HepG2 (cell line): ENCODE measurements around the gene ADGRD1. TPM values are rescaled to one million over a fixed set of nuclear protein-coding genes. Genes with fewer than 3 reads are reported as not detected.

Source experiments
- CBX5 ChIP-seq: sonication (generic); formaldehyde crosslinking; IDR thresholded peaks from 2 replicates; pipeline ENCODE4 v1.4.0; 2020; ENCODE audit warnings: missing genetic modification reagents, borderline replicate concordance
- ETV5 ChIP-seq: IDR thresholded peaks from 2 replicates; pipeline ENCODE4 v1.6.1; 2018; ENCODE audit warnings: missing biosample characterization, missing genetic modification reagents, inconsistent platforms, borderline replicate concordance
- KDM3A ChIP-seq: IDR thresholded peaks from 2 replicates; pipeline ENCODE4 v1.6.1; 2018; ENCODE audit warnings: low read depth, missing compliant biosample characterization
- LCORL ChIP-seq, 2 experiments: fragments of 450-650 bp in 1 of 2; sonication (generic) in 1 of 2; formaldehyde crosslinking in 1 of 2; IDR thresholded peaks; 2 replicates each; pipeline versions ENCODE4 v1.5.0 to v1.6.1; 2017 to 2020; ENCODE audit warnings: antibody characterized with exemption in 1 of 2, missing genetic modification reagents in 1 of 2
- MBNL3 ChIP-seq: fragments of 250-450 bp; sonication (Bioruptor Pico); conservative IDR thresholded peaks from 2 replicates; pipeline ENCODE4 v1.8.0; 2022; ENCODE audit warnings: mild to moderate bottlenecking, inconsistent platforms
- MIER2 ChIP-seq: IDR thresholded peaks from 2 replicates; pipeline ENCODE4 v1.6.1; 2016; ENCODE audit warnings: missing biosample characterization, missing genetic modification reagents
- RAD21 ChIP-seq: fragments of 450-650 bp; formaldehyde crosslinking; IDR thresholded peaks from 2 replicates; pipeline ENCODE4 v1.5.0; 2020; ENCODE audit warnings: mild to moderate bottlenecking
- SOX5 ChIP-seq: IDR thresholded peaks from 2 replicates; pipeline ENCODE4 v1.6.1; 2016; ENCODE audit warnings: borderline replicate concordance
- ZNF530 ChIP-seq: sonication (generic); formaldehyde crosslinking; IDR thresholded peaks from 2 replicates; pipeline ENCODE4 v1.5.0; 2020; ENCODE audit warnings: low read depth, mild to moderate bottlenecking, missing genetic modification reagents
- ZNF563 ChIP-seq: sonication (generic); formaldehyde crosslinking; IDR thresholded peaks from 2 replicates; pipeline ENCODE4 v1.8.0; 2022; ENCODE audit warnings: mild to moderate bottlenecking, moderate library complexity, missing genetic modification reagents
- polyA plus RNA-seq, 8 experiments: library from polyadenylated mRNA; depleted of rRNA in 3 of 8; stranded (reverse) in 7 of 8; unstranded in 1 of 8; fragments of >200 nt; fragmentation: Illumina TruSeq in 4 of 8; extraction: Trizol in 4 of 8; gene quantifications; 2 replicates each; pipeline versions ENCODE4 v1.2.1 to v1.2.3, GENCODE V29; 2011 to 2016; ENCODE audit warnings: low read depth in 4 of 8, missing spikeins in 1 of 8, mixed read lengths in 1 of 8; ENCODE audit not compliant: insufficient read depth in 1 of 8
- total RNA-seq, 5 experiments: library from RNA; depleted of rRNA; stranded (reverse); fragments of >200 nt; fragmentation: Illumina TruSeq; extraction: Trizol; gene quantifications; 2 replicates each; pipeline ENCODE4 v1.2.3, GENCODE V29; 2016; ENCODE audit warnings: low read depth in 1 of 5
- TF ChIP-seq, protein P1 (sequence below): sonication (generic); formaldehyde crosslinking; IDR thresholded peaks from 2 replicates; pipeline ENCODE4 v1.4.0; 2020; ENCODE audit warnings: missing genetic modification reagents, borderline replicate concordance
- TF ChIP-seq, protein P2 (sequence below): sonication (generic); formaldehyde crosslinking; IDR thresholded peaks from 2 replicates; pipeline ENCODE4; 2020; ENCODE audit warnings: missing genetic modification reagents, mild to moderate bottlenecking, borderline replicate concordance
- TF ChIP-seq, protein P3 (sequence below): fragments of 450-650 bp; IDR thresholded peaks from 2 replicates; pipeline ENCODE4 v1.6.1; 2017
- TF ChIP-seq, protein P4 (sequence below): sonication (generic); formaldehyde crosslinking; IDR thresholded peaks from 2 replicates; pipeline ENCODE4 v1.8.1; 2022; ENCODE audit warnings: low read depth, mild to moderate bottlenecking, missing genetic modification reagents
- TF ChIP-seq, protein P5 (sequence below): sonication (generic); formaldehyde crosslinking; IDR thresholded peaks from 2 replicates; pipeline ENCODE4 v1.4.0; 2020; ENCODE audit warnings: mild to moderate bottlenecking, missing genetic modification reagents, borderline replicate concordance

The ADGRD1 gene
- total and polyA plus RNA-seq, 2 of the 13 experiments (the other 11 are each of a cell fraction or from before 2014, with no cell fraction given): 0.46 to 12.4 TPM

DNA sequence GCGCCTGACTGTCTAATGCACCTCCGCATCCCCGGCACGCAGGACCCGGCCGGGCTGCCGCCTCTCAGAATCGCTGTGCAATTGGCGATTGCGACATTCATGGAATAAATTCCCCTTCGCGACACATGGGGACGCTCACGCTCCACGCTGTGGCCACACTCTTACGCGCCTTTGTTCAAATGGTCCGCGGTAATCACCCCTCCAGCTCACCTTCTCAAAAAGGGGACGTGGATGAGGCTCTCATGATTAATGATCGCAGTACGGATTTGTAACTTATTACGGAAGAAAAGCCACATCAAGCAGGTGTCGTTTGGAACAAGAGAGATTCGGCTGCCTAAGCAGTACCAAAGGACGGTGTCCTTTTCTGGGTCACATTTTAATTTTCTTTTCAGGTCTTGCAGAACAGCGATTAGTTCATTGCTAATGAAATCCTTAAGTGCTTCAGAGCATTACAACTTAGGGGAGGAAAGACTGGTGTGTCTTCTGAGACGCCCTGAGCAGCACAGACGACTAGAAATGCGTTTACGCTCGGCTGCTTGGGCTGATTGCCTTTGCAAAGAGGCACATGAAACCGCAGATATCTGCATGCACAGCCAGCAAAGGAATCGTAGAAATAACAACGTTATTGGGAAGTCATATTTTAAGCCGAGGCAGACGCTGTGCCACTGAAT lies 37.3 kb upstream of the ADGRD1 start (continued):
- TF ChIP-seq SOX5 (CRISPR knock-in tag): 0 out of 2 replicates have a peak, but pooled peaks have one; percentile 26
- TF ChIP-seq, protein P1, sequence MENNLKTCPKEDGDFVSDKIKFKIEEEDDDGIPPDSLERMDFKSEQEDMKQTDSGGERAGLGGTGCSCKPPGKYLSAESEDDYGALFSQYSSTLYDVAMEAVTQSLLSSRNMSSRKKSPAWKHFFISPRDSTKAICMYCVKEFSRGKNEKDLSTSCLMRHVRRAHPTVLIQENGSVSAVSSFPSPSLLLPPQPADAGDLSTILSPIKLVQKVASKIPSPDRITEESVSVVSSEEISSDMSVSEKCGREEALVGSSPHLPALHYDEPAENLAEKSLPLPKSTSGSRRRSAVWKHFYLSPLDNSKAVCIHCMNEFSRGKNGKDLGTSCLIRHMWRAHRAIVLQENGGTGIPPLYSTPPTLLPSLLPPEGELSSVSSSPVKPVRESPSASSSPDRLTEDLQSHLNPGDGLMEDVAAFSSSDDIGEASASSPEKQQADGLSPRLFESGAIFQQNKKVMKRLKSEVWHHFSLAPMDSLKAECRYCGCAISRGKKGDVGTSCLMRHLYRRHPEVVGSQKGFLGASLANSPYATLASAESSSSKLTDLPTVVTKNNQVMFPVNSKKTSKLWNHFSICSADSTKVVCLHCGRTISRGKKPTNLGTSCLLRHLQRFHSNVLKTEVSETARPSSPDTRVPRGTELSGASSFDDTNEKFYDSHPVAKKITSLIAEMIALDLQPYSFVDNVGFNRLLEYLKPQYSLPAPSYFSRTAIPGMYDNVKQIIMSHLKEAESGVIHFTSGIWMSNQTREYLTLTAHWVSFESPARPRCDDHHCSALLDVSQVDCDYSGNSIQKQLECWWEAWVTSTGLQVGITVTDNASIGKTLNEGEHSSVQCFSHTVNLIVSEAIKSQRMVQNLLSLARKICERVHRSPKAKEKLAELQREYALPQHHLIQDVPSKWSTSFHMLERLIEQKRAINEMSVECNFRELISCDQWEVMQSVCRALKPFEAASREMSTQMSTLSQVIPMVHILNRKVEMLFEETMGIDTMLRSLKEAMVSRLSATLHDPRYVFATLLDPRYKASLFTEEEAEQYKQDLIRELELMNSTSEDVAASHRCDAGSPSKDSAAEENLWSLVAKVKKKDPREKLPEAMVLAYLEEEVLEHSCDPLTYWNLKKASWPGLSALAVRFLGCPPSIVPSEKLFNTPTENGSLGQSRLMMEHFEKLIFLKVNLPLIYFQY (CRISPR knock-in tag): no peak
- TF ChIP-seq KDM3A (CRISPR knock-in tag): peak; percentile 68; the same call in 1 of the 2 replicates
- TF ChIP-seq CBX5 (CRISPR knock-in tag): peak; percentile 48; the same call in 1 of the 2 replicates
- TF ChIP-seq, protein P2, sequence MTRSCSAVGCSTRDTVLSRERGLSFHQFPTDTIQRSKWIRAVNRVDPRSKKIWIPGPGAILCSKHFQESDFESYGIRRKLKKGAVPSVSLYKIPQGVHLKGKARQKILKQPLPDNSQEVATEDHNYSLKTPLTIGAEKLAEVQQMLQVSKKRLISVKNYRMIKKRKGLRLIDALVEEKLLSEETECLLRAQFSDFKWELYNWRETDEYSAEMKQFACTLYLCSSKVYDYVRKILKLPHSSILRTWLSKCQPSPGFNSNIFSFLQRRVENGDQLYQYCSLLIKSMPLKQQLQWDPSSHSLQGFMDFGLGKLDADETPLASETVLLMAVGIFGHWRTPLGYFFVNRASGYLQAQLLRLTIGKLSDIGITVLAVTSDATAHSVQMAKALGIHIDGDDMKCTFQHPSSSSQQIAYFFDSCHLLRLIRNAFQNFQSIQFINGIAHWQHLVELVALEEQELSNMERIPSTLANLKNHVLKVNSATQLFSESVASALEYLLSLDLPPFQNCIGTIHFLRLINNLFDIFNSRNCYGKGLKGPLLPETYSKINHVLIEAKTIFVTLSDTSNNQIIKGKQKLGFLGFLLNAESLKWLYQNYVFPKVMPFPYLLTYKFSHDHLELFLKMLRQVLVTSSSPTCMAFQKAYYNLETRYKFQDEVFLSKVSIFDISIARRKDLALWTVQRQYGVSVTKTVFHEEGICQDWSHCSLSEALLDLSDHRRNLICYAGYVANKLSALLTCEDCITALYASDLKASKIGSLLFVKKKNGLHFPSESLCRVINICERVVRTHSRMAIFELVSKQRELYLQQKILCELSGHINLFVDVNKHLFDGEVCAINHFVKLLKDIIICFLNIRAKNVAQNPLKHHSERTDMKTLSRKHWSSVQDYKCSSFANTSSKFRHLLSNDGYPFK (CRISPR knock-in tag): peak; percentile 54; the same call in 1 of the 2 replicates
- no peak for TF ChIP-seq ZNF563 (CRISPR knock-in tag)
- 0 out of 2 replicates have a peak, but pooled peaks have one; percentile 11 for TF ChIP-seq ETV5
- TF ChIP-seq MBNL3: no peak
- TF ChIP-seq, protein P3, sequence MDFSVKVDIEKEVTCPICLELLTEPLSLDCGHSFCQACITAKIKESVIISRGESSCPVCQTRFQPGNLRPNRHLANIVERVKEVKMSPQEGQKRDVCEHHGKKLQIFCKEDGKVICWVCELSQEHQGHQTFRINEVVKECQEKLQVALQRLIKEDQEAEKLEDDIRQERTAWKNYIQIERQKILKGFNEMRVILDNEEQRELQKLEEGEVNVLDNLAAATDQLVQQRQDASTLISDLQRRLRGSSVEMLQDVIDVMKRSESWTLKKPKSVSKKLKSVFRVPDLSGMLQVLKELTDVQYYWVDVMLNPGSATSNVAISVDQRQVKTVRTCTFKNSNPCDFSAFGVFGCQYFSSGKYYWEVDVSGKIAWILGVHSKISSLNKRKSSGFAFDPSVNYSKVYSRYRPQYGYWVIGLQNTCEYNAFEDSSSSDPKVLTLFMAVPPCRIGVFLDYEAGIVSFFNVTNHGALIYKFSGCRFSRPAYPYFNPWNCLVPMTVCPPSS: no peak
- TF ChIP-seq, protein P4, sequence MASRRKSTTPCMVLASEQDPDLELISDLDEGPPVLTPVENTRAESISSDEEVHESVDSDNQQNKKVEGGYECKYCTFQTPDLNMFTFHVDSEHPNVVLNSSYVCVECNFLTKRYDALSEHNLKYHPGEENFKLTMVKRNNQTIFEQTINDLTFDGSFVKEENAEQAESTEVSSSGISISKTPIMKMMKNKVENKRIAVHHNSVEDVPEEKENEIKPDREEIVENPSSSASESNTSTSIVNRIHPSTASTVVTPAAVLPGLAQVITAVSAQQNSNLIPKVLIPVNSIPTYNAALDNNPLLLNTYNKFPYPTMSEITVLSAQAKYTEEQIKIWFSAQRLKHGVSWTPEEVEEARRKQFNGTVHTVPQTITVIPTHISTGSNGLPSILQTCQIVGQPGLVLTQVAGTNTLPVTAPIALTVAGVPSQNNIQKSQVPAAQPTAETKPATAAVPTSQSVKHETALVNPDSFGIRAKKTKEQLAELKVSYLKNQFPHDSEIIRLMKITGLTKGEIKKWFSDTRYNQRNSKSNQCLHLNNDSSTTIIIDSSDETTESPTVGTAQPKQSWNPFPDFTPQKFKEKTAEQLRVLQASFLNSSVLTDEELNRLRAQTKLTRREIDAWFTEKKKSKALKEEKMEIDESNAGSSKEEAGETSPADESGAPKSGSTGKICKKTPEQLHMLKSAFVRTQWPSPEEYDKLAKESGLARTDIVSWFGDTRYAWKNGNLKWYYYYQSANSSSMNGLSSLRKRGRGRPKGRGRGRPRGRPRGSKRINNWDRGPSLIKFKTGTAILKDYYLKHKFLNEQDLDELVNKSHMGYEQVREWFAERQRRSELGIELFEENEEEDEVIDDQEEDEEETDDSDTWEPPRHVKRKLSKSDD: no peak
- no peak for TF ChIP-seq LCORL (IDR thresholded peaks at IDR 0.05)
- 0 out of 2 replicates have a peak, but pooled peaks have one; percentile 44 for TF ChIP-seq LCORL (CRISPR knock-in tag; IDR thresholded peaks at IDR 0.05)
- TF ChIP-seq MIER2 (CRISPR knock-in tag): 0 out of 2 replicates have a peak, but pooled peaks have one; percentile 16
- TF ChIP-seq, protein P5, sequence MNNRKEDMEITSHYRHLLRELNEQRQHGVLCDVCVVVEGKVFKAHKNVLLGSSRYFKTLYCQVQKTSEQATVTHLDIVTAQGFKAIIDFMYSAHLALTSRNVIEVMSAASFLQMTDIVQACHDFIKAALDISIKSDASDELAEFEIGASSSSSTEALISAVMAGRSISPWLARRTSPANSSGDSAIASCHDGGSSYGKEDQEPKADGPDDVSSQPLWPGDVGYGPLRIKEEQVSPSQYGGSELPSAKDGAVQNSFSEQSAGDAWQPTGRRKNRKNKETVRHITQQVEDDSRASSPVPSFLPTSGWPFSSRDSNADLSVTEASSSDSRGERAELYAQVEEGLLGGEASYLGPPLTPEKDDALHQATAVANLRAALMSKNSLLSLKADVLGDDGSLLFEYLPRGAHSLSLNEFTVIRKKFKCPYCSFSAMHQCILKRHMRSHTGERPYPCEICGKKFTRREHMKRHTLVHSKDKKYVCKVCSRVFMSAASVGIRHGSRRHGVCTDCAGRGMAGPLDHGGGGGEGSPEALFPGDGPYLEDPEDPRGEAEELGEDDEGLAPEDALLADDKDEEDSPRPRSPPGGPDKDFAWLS: no peak
- peak; percentile 98 for TF ChIP-seq RAD21 (CRISPR knock-in tag)
- TF ChIP-seq ZNF530 (CRISPR knock-in tag): no peak
